Measurements from ENCODE around the gene RND1. TPM values are rescaled to one million over a fixed set of nuclear protein-coding genes. Genes with fewer than 3 reads are reported as not detected.
"Not testable (repeated sequence)": the region's sequence is repeated elsewhere in the genome, so short reads cannot be mapped to it uniquely, and the experiment has no call there.

The RND1 gene
- total RNA-seq, result under 0.01 and 0.17 TPM in 2 replicates
- polyA plus RNA-seq, result 0.08 and 0.12 TPM in 2 replicates
- polyA plus RNA-seq (2012), result 0.09 and 0.22 TPM in 2 replicates
- 0.71 TPM in 1 of 2 replicates, not detected in the other for polyA minus RNA-seq (ENCODE audit: low replicate concordance)

- H4K20me1 ChIP-seq (ENCODE audit: control insufficient read depth, extremely low read depth, insufficient read depth, low read length), result no peaks in the 10 kb centered on the region
- peak within 1 kb of the TSS; percentile 53 for H3K9ac ChIP-seq (ENCODE audit: insufficient read depth, low read length)
- peak within 1 kb of the TSS; percentile 97 for H3K4me2 ChIP-seq (ENCODE audit: extremely low read depth, insufficient read depth, low read length)
- H3K27ac ChIP-seq (ENCODE audit: insufficient read depth, low read length), result no peak within 1 kb of the TSS
- no peaks in the 10 kb centered on the region for H3K79me2 ChIP-seq (ENCODE audit: control insufficient read depth, insufficient read depth, low read length)
- H3K4me3 ChIP-seq (replicated peaks in 1 of 4; ENCODE audit: control extremely low read depth in 1 of 4, insufficient read depth in 1 of 4, low read depth in 3 of 4, low read length in 4 of 4), result peak within 1 kb of the TSS; percentile 69 to 81 (median 74)
- no peaks in the 10 kb centered on the region for H3K36me3 ChIP-seq (ENCODE audit: control insufficient read depth, insufficient read depth, low read length)
- H3K4me1 ChIP-seq (ENCODE audit: control insufficient read depth, extremely low read depth, insufficient read depth, low read length), result peaks cover 8% of the 10 kb centered on the region
- H3K27me3 ChIP-seq (ENCODE audit: control insufficient read depth, insufficient read depth, low read length), result peaks cover 30% of the 10 kb centered on the region
- peak within 1 kb of the TSS; percentile 94 for H2AFZ ChIP-seq (ENCODE audit: low read length)
- no peaks in the 10 kb centered on the region for H3K9me3 ChIP-seq (ENCODE audit: control insufficient read depth, insufficient read depth, low read depth, low read length)
- peak; percentile 87 to 91 for DNase-seq (ENCODE audit: low read depth in 2 of 2)
- TF ChIP-seq EZH2 (IDR thresholded peaks at IDR 0.05; ENCODE audit: low read length, missing control alignments) (no peak), CTCF (conservative IDR thresholded peaks at IDR 0.05 in 1 of 2, IDR thresholded peaks at IDR 0.05 in 1 of 2; ENCODE audit: low read depth in 1 of 2, low read length in 2 of 2) (peak in 1 of 2 donors; percentile 18)
Observed at GRCh38 chr12:48865281-48866051, at the start of gene RND1. Gene RND1 (minus strand): TSS chr12:48865870. CDS start chr12:48865767, 103 bp downstream.

- Histone ChIP-seq H3K9ac (ENCODE audit: insufficient read depth, low read length) (no peak overlapping the region), H3K27ac (ENCODE audit: insufficient read depth, low read length) (no peak overlapping the region), H3K4me2 (ENCODE audit: extremely low read depth, insufficient read depth, low read length) (no peak overlapping the region), H3K36me3 (ENCODE audit: control insufficient read depth, insufficient read depth, low read length) (no peaks in the 10 kb centered on the region), H3K9me3 (ENCODE audit: control insufficient read depth, insufficient read depth, low read depth, low read length) (no peaks in the 10 kb centered on the region), H4K20me1 (ENCODE audit: control insufficient read depth, extremely low read depth, insufficient read depth, low read length) (no peaks in the 10 kb centered on the region), H2AFZ (ENCODE audit: low read length) (no peak overlapping the region), H3K4me3 (replicated peaks in 1 of 4; ENCODE audit: control extremely low read depth in 1 of 4, insufficient read depth in 1 of 4, low read depth in 3 of 4, low read length in 4 of 4) (no peak overlapping the region), H3K79me2 (ENCODE audit: control insufficient read depth, insufficient read depth, low read length) (no peaks in the 10 kb centered on the region), H3K4me1 (ENCODE audit: control insufficient read depth, extremely low read depth, insufficient read depth, low read length) (no peaks in the 10 kb centered on the region), H3K27me3 (ENCODE audit: control insufficient read depth, insufficient read depth, low read length) (peaks cover under 1% of the 10 kb centered on the region)
- no peak for TF ChIP-seq CTCF (conservative IDR thresholded peaks at IDR 0.05 in 1 of 2, IDR thresholded peaks at IDR 0.05 in 1 of 2; ENCODE audit: low read depth in 1 of 2, low read length in 2 of 2)
- no peak for TF ChIP-seq EZH2 (IDR thresholded peaks at IDR 0.05; ENCODE audit: low read length, missing control alignments)
- DNase-seq (ENCODE audit: low read depth in 2 of 2), result no peak
Observed at GRCh38 chr12:48910196-48910595, 44.5 kb upstream of the RND1 start.

- H3K9me3 ChIP-seq (ENCODE audit: control insufficient read depth, insufficient read depth, low read depth, low read length); H4K20me1 ChIP-seq (ENCODE audit: control insufficient read depth, extremely low read depth, insufficient read depth, low read length); H3K27me3 ChIP-seq (ENCODE audit: control insufficient read depth, insufficient read depth, low read length); H3K36me3 ChIP-seq (ENCODE audit: control insufficient read depth, insufficient read depth, low read length); H3K79me2 ChIP-seq (ENCODE audit: control insufficient read depth, insufficient read depth, low read length); H2AFZ ChIP-seq (ENCODE audit: low read length); DNase-seq (ENCODE audit: low read depth in 2 of 2); H3K4me2 ChIP-seq (ENCODE audit: extremely low read depth, insufficient read depth, low read length); H3K4me3 ChIP-seq (replicated peaks in 1 of 4; ENCODE audit: control extremely low read depth in 1 of 4, insufficient read depth in 1 of 4, low read depth in 3 of 4, low read length in 4 of 4); H3K27ac ChIP-seq (ENCODE audit: insufficient read depth, low read length); H3K9ac ChIP-seq (ENCODE audit: insufficient read depth, low read length); H3K4me1 ChIP-seq (ENCODE audit: control insufficient read depth, extremely low read depth, insufficient read depth, low read length): not testable (repeated sequence)
Observed at GRCh38 chr12:48909698-48910097, 44.0 kb upstream of the RND1 start.
